ENCODE results near the gene EZR. TPM values are rescaled to one million over a fixed set of nuclear protein-coding genes. Genes with fewer than 3 reads are reported as not detected.

Gene EZR
- total and polyA plus RNA-seq, 10 of the 15 experiments (the other 5 are each of a cell fraction or from before 2014, with no cell fraction given): 79.1 to 282 (median 161) TPM

- no peak for FAIRE-seq
- no peak overlapping the region for H3K9ac ChIP-seq (ENCODE audit: control insufficient read depth, insufficient read depth, low read length)
- no TSS peak for BruUV-seq (replicated peaks)
- TF ChIP-seq POLR2AphosphoS5 (IDR thresholded peaks at IDR 0.05; ENCODE audit: low read length): no peak
- no peak for TF ChIP-seq ZSCAN29 (IDR thresholded peaks at IDR 0.05)
- TF ChIP-seq LARP7 (IDR thresholded peaks at IDR 0.05): no peak
- no peak for TF ChIP-seq ZNF622 (IDR thresholded peaks at IDR 0.05)
- no peak for TF ChIP-seq BMI1 (IDR thresholded peaks at IDR 0.05; ENCODE audit: borderline replicate concordance)
- no peak for TF ChIP-seq IRF3 (IDR thresholded peaks at IDR 0.05)
- TF ChIP-seq ZZZ3 (IDR thresholded peaks at IDR 0.05; ENCODE audit: control insufficient read depth, insufficient read length, low read depth): no peak
- TF ChIP-seq GATAD2B (conservative IDR thresholded peaks at IDR 0.05; ENCODE audit: low read depth): no peak
- TF ChIP-seq PAX8 (IDR thresholded peaks at IDR 0.05): no peak
- no peak for TF ChIP-seq TCF12 (IDR thresholded peaks at IDR 0.05; ENCODE audit: low read depth, low read length)
- H2AFZ ChIP-seq (ENCODE audit: control insufficient read depth, low read depth, low read length): no peak overlapping the region
- SMC1A ChIA-PET (ENCODE audit: uncharacterized antibody, unreplicated experiment): interaction anchor here (0.8 to 1.1 kb wide), 2 partner anchors 14 to 227 kb away, joined by 3 read pairs; no protein-coding TSS in a partner anchor
- DNase-seq (ENCODE audit: low read depth, low spot score): no peak
- RAD21 ChIA-PET (ENCODE audit: unreplicated experiment): no interaction called here
- H3K4me2 ChIP-seq (ENCODE audit: control insufficient read depth, insufficient read depth): no peak overlapping the region
- no peaks in the 10 kb centered on the region for H3K4me1 ChIP-seq (ENCODE audit: control insufficient read depth, insufficient read depth, low read length)
- H3K27me3 ChIP-seq (replicated peaks in 1 of 2; ENCODE audit: control insufficient read depth in 2 of 2, insufficient read depth in 2 of 2, low read length in 1 of 2): no peaks in the 10 kb centered on the region
- no peak for ATAC-seq
- H3K36me3 ChIP-seq (ENCODE audit: control insufficient read depth in 2 of 2, insufficient read depth in 2 of 2, low read length in 1 of 2): peaks cover 71 to 72% of the 10 kb centered on the region in 2 experiments
- 85% methylated on average over 16 of the region's 16 CpGs for WGBS (ENCODE audit: insufficient coverage, insufficient replicate concordance, low lambda C conversion rate, missing lambda C conversion rate)
- intact Hi-C loops (cut with micrococcal nuclease; ENCODE audit: unreplicated experiment) (no loop called here), in situ Hi-C loops (cut with MboI) (no loop called here)
- H3K4me3 ChIP-seq: no peak overlapping the region
- POLR2A ChIA-PET: interaction anchor here (0.6 kb wide), 1 partner anchor 19 kb away, joined by 6 read pairs; no protein-coding TSS in a partner anchor
- H3K27ac ChIP-seq (ENCODE audit: control insufficient read depth, insufficient read depth): no peak overlapping the region
- CTCF ChIA-PET: interaction anchor here (1.0 kb wide), 1 partner anchor 201 kb away, joined by 3 read pairs; no protein-coding TSS in a partner anchor
- no peaks in the 10 kb centered on the region for H3K9me3 ChIP-seq (replicated peaks; ENCODE audit: control insufficient read depth, insufficient read depth, low read length)
- no peaks in the 10 kb centered on the region; the same call in 1 of the 2 replicates for H3K79me2 ChIP-seq (ENCODE audit: control insufficient read depth, insufficient read depth, low read length)
- no peaks in the 10 kb centered on the region; the same call in 1 of the 2 replicates for H4K20me1 ChIP-seq (ENCODE audit: control insufficient read depth, insufficient read depth)
Measured at GRCh38 chr6:158771399-158772152, 47.6 kb downstream of the EZR start.
